Aortic smooth muscle cell (primary cell): ENCODE results near the gene PROKR1. TPM values are rescaled to one million over a fixed set of nuclear protein-coding genes. Genes with fewer than 3 reads are reported as not detected.

Experiments used
- total RNA-seq: library from RNA; depleted of rRNA; stranded (reverse); fragments of >200 nt; gene quantifications from 2 replicates; pipeline ENCODE4 v1.2.3, GENCODE V29; 2014

The PROKR1 gene
- total RNA-seq, result under 0.01 TPM in 1 of 2 replicates, not detected in the other

DNA sequence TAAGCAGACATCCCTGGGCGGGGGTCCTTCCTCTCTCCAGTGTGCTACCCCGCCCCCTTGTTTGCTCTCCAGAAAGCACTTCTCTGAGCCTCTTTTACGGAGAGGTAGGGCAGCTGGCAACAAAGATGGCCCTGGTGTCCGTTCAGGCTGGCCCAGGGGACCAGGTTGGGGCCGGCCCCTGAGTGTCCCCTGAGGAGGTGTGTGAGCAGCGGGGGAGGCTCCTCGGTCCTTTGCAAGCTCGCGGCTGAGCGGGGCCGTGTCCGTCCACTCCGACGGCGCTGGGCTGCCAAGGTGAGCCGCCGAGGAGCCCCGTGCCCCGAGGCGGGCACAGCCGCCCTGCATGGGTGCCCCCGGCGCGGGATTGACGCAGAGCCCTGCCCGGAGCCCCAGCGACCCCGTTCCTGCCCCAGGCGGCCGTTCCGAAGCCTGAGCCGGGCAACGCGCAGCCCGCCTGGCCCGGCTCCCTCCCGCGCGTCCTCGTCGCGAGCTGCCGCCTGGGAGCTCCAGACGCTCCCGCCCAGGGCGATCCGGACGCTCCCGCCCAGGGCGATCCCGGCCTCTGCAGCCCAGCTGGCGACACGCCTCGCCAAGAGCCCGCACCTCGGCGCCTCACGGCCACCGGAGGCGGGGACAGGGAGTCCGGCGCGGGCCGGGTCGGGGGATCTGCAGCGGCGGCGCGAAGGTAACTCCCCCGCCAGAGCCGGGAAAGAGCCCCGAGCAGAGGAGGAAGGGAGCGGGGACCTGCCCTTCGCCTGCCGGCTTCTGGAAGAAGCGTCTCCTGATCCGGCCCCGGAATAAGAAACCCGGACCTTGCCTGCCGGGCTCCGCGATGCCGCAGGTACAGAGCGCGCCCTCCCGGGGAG lies at the start of gene PROKR1:
PROKR1 (plus strand) TSS at position 569 of the 863 bp plus-strand sequence. CDS start 2,243 bp downstream, outside the sequence.

Other genes with a start within 250 kb of the PROKR1 start
- 0.19 and 0.26 TPM in 2 replicates for gene FBXO48, start 176.3 kb upstream of the PROKR1 start, total RNA-seq
- gene APLF, start 176.0 kb upstream of the PROKR1 start, total RNA-seq, result 3.6 and 4.8 TPM in 2 replicates
- 0.50 and 0.92 TPM in 2 replicates for gene ARHGAP25, start 91.2 kb downstream of the PROKR1 start, total RNA-seq
- gene BMP10, start 227.8 kb downstream of the PROKR1 start, total RNA-seq, result not detected in 2 replicates